GM23248 (cell line): ENCODE results near the gene QRICH2.

Source experiments
- EZH2 ChIP-seq: fragments of 200-600 bp; sonication (generic); IDR thresholded peaks from 2 replicates; pipeline ENCODE4 v1.6.1; 2018; ENCODE audit warnings: antibody characterized with exemption, mild to moderate bottlenecking; ENCODE audit not compliant: insufficient read depth, poor library complexity, severe bottlenecking
- EZH2phosphoT487 ChIP-seq: fragments of 200-600 bp; sonication (generic); IDR thresholded peaks from 2 replicates; pipeline ENCODE4 v1.6.1; 2018; ENCODE audit warnings: antibody characterized with exemption, moderate library complexity, mild to moderate bottlenecking, low read depth; ENCODE audit not compliant: insufficient read depth

GRCh38 chr17:76278952-76279741, 28.9 kb downstream of the QRICH2 start:
- TF ChIP-seq EZH2 (no peak), EZH2phosphoT487 (no peak)
